ENCODE results near the gene CCDC183. TPM values are rescaled to one million over a fixed set of nuclear protein-coding genes. Genes with fewer than 3 reads are reported as not detected.
"Not testable (repeated sequence)": the region's sequence is repeated elsewhere in the genome, so short reads cannot be mapped to it uniquely, and the experiment has no call there.

Gene CCDC183
- total and polyA plus RNA-seq, 10 of the 15 experiments (the other 5 are each of a cell fraction or from before 2014, with no cell fraction given): 0.04 to 1.2 (median 0.55) TPM; not detected in 5

- no peak for TF ChIP-seq NR2C1 (IDR thresholded peaks at IDR 0.05)
Measured at GRCh38 chr9:136765041-136765440, 31.1 kb upstream of the CCDC183 start (continued).

- peak; percentile 91 for ATAC-seq
- FAIRE-seq: peak; percentile 88
- intact Hi-C loops (cut with micrococcal nuclease; ENCODE audit: unreplicated experiment): not testable (repeated sequence)
Measured at GRCh38 chr9:136765745-136766409, 30.3 kb upstream of the CCDC183 start.

More at GRCh38 chr9:136765745-136766409, 30.3 kb upstream of the CCDC183 start:
- ChIA-PET SMC1A (ENCODE audit: uncharacterized antibody, unreplicated experiment) (interaction anchor here (1.1 to 3.7 kb wide), 8 partner anchors 12 to 269 kb away, joined by 3 to 23 read pairs (median 4); no protein-coding TSS in a partner anchor), CTCF (interaction anchor here (0.8 to 9.3 kb wide), 15 partner anchors 10 to 471 kb away, joined by 3 to 163 read pairs (median 4); partner anchors contain the start of genes TMEM141 and TRAF2), POLR2A (interaction anchor here (0.5 to 1.5 kb wide), 7 partner anchors 12 to 444 kb away, joined by 3 to 5 read pairs (median 4); no protein-coding TSS in a partner anchor), RAD21 (ENCODE audit: unreplicated experiment) (interaction anchor here (0.6 to 1.9 kb wide), 13 partner anchors 11 to 269 kb away, joined by 3 to 9 read pairs (median 4); partner anchors contain the start of genes PAXX and TMEM141)
- Histone ChIP-seq H3K4me1 (ENCODE audit: control insufficient read depth, insufficient read depth, low read length) (peaks cover 26% of the 10 kb centered on the region), H3K9ac (ENCODE audit: control insufficient read depth, insufficient read depth, low read length) (peak overlapping the region; percentile 22; the same call in 1 of the 2 replicates), H2AFZ (ENCODE audit: control insufficient read depth, low read depth, low read length) (peak overlapping the region; percentile 63), H3K4me2 (ENCODE audit: control insufficient read depth, insufficient read depth) (peak overlapping the region; percentile 81), H3K4me3 (peak overlapping the region; percentile 62), H3K27ac (ENCODE audit: control insufficient read depth, insufficient read depth) (peak overlapping the region; percentile 79)
- BruUV-seq (replicated peaks); H3K79me2 ChIP-seq (ENCODE audit: control insufficient read depth, insufficient read depth, low read length); in situ Hi-C loops (cut with MboI); H3K27me3 ChIP-seq (replicated peaks in 1 of 2; ENCODE audit: control insufficient read depth in 2 of 2, insufficient read depth in 2 of 2, low read length in 1 of 2); H4K20me1 ChIP-seq (ENCODE audit: control insufficient read depth, insufficient read depth); H3K36me3 ChIP-seq (ENCODE audit: control insufficient read depth in 2 of 2, insufficient read depth in 2 of 2, low read length in 1 of 2); H3K9me3 ChIP-seq (replicated peaks; ENCODE audit: control insufficient read depth, insufficient read depth, low read length): not testable (repeated sequence)
- WGBS (ENCODE audit: insufficient coverage, insufficient replicate concordance, low lambda C conversion rate, missing lambda C conversion rate): 4% methylated on average over 14 of the region's 14 CpGs
- peak; percentile 40 for DNase-seq (ENCODE audit: low read depth, low spot score)
- TF ChIP-seq ASH2L (IDR thresholded peaks at IDR 0.05; ENCODE audit: borderline replicate concordance, low read depth): 0 out of 2 replicates have a peak, but pooled peaks have one; percentile 79
- peak; percentile 36 for TF ChIP-seq ATF7 (IDR thresholded peaks at IDR 0.05; ENCODE audit: low read depth)
- TF ChIP-seq BHLHE40 (IDR thresholded peaks at IDR 0.05; ENCODE audit: borderline replicate concordance in 1 of 2, low read depth in 2 of 2, low read length in 1 of 2): peak in 1 of 2 experiments; percentile 68; a peak in 2 of 4 replicates
- peak; percentile 44 to 46; a peak in 2 of 4 replicates for TF ChIP-seq IKZF2 (IDR thresholded peaks at IDR 0.05)
- TF ChIP-seq CREM (IDR thresholded peaks at IDR 0.05; ENCODE audit: low read depth): 0 out of 2 replicates have a peak, but pooled peaks have one; percentile 30
- TF ChIP-seq NBN (IDR thresholded peaks at IDR 0.05): 0 out of 2 replicates have a peak, but pooled peaks have one; percentile 31
- peak; percentile 41; the same call in 1 of the 2 replicates for TF ChIP-seq IKZF1 (conservative IDR thresholded peaks at IDR 0.05)
- peak; percentile 38; the same call in 1 of the 3 replicates for TF ChIP-seq POU2F2 (IDR thresholded peaks at IDR 0.05; ENCODE audit: borderline replicate concordance, low read depth, low read length)
- TF ChIP-seq, protein P1, sequence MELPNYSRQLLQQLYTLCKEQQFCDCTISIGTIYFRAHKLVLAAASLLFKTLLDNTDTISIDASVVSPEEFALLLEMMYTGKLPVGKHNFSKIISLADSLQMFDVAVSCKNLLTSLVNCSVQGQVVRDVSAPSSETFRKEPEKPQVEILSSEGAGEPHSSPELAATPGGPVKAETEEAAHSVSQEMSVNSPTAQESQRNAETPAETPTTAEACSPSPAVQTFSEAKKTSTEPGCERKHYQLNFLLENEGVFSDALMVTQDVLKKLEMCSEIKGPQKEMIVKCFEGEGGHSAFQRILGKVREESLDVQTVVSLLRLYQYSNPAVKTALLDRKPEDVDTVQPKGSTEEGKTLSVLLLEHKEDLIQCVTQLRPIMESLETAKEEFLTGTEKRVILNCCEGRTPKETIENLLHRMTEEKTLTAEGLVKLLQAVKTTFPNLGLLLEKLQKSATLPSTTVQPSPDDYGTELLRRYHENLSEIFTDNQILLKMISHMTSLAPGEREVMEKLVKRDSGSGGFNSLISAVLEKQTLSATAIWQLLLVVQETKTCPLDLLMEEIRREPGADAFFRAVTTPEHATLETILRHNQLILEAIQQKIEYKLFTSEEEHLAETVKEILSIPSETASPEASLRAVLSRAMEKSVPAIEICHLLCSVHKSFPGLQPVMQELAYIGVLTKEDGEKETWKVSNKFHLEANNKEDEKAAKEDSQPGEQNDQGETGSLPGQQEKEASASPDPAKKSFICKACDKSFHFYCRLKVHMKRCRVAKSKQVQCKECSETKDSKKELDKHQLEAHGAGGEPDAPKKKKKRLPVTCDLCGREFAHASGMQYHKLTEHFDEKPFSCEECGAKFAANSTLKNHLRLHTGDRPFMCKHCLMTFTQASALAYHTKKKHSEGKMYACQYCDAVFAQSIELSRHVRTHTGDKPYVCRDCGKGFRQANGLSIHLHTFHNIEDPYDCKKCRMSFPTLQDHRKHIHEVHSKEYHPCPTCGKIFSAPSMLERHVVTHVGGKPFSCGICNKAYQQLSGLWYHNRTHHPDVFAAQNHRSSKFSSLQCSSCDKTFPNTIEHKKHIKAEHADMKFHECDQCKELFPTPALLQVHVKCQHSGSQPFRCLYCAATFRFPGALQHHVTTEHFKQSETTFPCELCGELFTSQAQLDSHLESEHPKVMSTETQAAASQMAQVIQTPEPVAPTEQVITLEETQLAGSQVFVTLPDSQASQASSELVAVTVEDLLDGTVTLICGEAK (IDR thresholded peaks at IDR 0.05; ENCODE audit: borderline replicate concordance): 0 out of 2 replicates have a peak, but pooled peaks have one; percentile 10
- peak; percentile 7; the same call in 1 of the 2 replicates for TF ChIP-seq MTA2 (IDR thresholded peaks at IDR 0.05; ENCODE audit: low read depth)
- peak; percentile 33; the same call in 1 of the 2 replicates for TF ChIP-seq CREB1 (IDR thresholded peaks at IDR 0.05; ENCODE audit: low read depth)
- 0 out of 2 replicates have a peak, but pooled peaks have one; percentile 14 for TF ChIP-seq RUNX3 (IDR thresholded peaks at IDR 0.05; ENCODE audit: low read length)
